NCI-H748 treated with DMSO at 0.1 percent for 48 hours (cell line): ENCODE measurements around the gene FCRL6.
A peak's percentile ranks its signal among the peaks of the same experiment; 100 is the strongest.

Experiments
- DNase-seq: peaks from one replicate; lab custom pipeline; 2025; lab: John Stamatoyannopoulos, UW

Gene FCRL6

GRCh38 chr1:159802111-159802510, at the start of gene FCRL6:
TSS of gene FCRL6 (plus strand) at chr1:159802360. CDS start at chr1:159802425, 65 bp downstream.
- no peak for DNase-seq

- DNase-seq: no peak
Measured at GRCh38 chr1:159753386-159753785, 48.8 kb upstream of the FCRL6 start.

- no peak for DNase-seq
Measured at GRCh38 chr1:159755451-159756007, 46.6 kb upstream of the FCRL6 start.

GRCh38 chr1:159756397-159756796, 45.8 kb upstream of the FCRL6 start:
- DNase-seq: no peak

- DNase-seq: no peak
Measured at GRCh38 chr1:159763686-159764085, 38.5 kb upstream of the FCRL6 start.

- DNase-seq: no peak
Measured at GRCh38 chr1:159765806-159766205, 36.4 kb upstream of the FCRL6 start.

- DNase-seq: no peak
Measured at GRCh38 chr1:159771127-159771895, 30.8 kb upstream of the FCRL6 start.

GRCh38 chr1:159774465-159774864, 27.7 kb upstream of the FCRL6 start:
- DNase-seq: no peak

- DNase-seq: no peak
Measured at GRCh38 chr1:159775716-159776115, 26.4 kb upstream of the FCRL6 start.

- no peak for DNase-seq
Measured at GRCh38 chr1:159778266-159778665, 23.9 kb upstream of the FCRL6 start.

GRCh38 chr1:159779403-159779851, 22.7 kb upstream of the FCRL6 start:
- no peak for DNase-seq

- peak; percentile 73 for DNase-seq
Measured at GRCh38 chr1:159780583-159781582, 21.3 kb upstream of the FCRL6 start, which contains the start of gene DUSP23. TSS of gene DUSP23 (plus strand) at chr1:159780962. CDS start at chr1:159781101, 139 bp downstream.

- DNase-seq: no peak
Measured at GRCh38 chr1:159781992-159782391, 20.2 kb upstream of the FCRL6 start.

GRCh38 chr1:159783724-159784123, 18.4 kb upstream of the FCRL6 start:
- no peak for DNase-seq

GRCh38 chr1:159786465-159786864, 15.7 kb upstream of the FCRL6 start:
- no peak for DNase-seq

- DNase-seq: no peak
Measured at GRCh38 chr1:159786966-159787365, 15.2 kb upstream of the FCRL6 start.

GRCh38 chr1:159790237-159790917, 11.8 kb upstream of the FCRL6 start:
- peak; percentile 11 for DNase-seq

- DNase-seq: no peak
Measured at GRCh38 chr1:159791031-159791430, 11.1 kb upstream of the FCRL6 start.

- no peak for DNase-seq
Measured at GRCh38 chr1:159791461-159791860, 10.7 kb upstream of the FCRL6 start.

- DNase-seq: no peak
Measured at GRCh38 chr1:159795534-159795933, 6.6 kb upstream of the FCRL6 start.

- peak; percentile 76 for DNase-seq
Measured at GRCh38 chr1:159798893-159799292, 3.3 kb upstream of the FCRL6 start.
